PC-9 (cell line): Measurements from ENCODE around the gene SYNDIG1. TPM values are rescaled to one million over a fixed set of nuclear protein-coding genes. Genes with fewer than 3 reads are reported as not detected.

Experiments used
- BruUV-seq: library from RNA; stranded (reverse); fragments of 400-500 nt; replicated peaks from 2 replicates; lab custom pipeline; 2021; lab: Mats Ljungman, UMichigan
- CTCF ChIA-PET: fragments of 300-600 bp; sonication (Branson Sonifier 250); formaldehyde crosslinking; loops from one replicate; lab custom pipeline; 2022; ENCODE audit warnings: antibody characterized with exemption; lab: Charles Lee
- POLR2A ChIA-PET: fragments of 300-600 bp; sonication (Branson Sonifier 250); formaldehyde crosslinking; loops from one replicate; lab custom pipeline; 2022; ENCODE audit warnings: antibody characterized with exemption; ENCODE audit not compliant: unreplicated experiment; lab: Charles Lee
- DNase-seq, 2 experiments: peaks; one replicate each; pipeline versions ENCODE4 v3.0.0 to v3.0.0-alpha.2; 2015 to 2022; ENCODE audit warnings: mixed read lengths in 1 of 2
- H2AFZ ChIP-seq: fragments of 200-600 bp; sonication (generic); 2 replicates; pipeline ENCODE4 v1.8.1; 2017; ENCODE audit warnings: antibody characterized with exemption
- H3F3A ChIP-seq: fragments of 200-600 bp; sonication (generic); 2 replicates; pipeline ENCODE4 v1.8.1; 2017; ENCODE audit warnings: antibody characterized with exemption, mild to moderate bottlenecking, low read depth; ENCODE audit not compliant: insufficient read depth
- H3K27ac ChIP-seq: fragments of 200-600 bp; sonication (generic); 2 replicates; pipeline ENCODE4 v1.6.1; 2016; ENCODE audit warnings: mixed run types
- H3K27me3 ChIP-seq: fragments of 200-600 bp; sonication (generic); 2 replicates; pipeline ENCODE4 v1.6.1; 2016; ENCODE audit warnings: low read depth, mixed run types; ENCODE audit not compliant: insufficient read depth
- H3K36me3 ChIP-seq: fragments of 200-600 bp; sonication (generic); 2 replicates; pipeline ENCODE4 v1.6.1; 2016; ENCODE audit warnings: low read depth, mixed run types
- H3K4me1 ChIP-seq: fragments of 200-600 bp; sonication (generic); replicated peaks from 2 replicates; pipeline ENCODE4 v1.6.1; 2016; ENCODE audit warnings: mixed run types; ENCODE audit not compliant: insufficient read depth
- H3K4me2 ChIP-seq: fragments of 200-600 bp; sonication (generic); 2 replicates; pipeline ENCODE4 v1.6.1; 2017; ENCODE audit warnings: mixed run types
- H3K4me3 ChIP-seq: fragments of 200-600 bp; sonication (generic); 2 replicates; pipeline ENCODE4 v1.6.1; 2016; ENCODE audit warnings: mixed run types
- H3K79me2 ChIP-seq: fragments of 200-600 bp; sonication (generic); 2 replicates; pipeline ENCODE4 v1.6.1; 2017; ENCODE audit warnings: low read depth, mixed run types
- H3K9me2 ChIP-seq: fragments of 200-600 bp; sonication (generic); 2 replicates; pipeline ENCODE4 v1.8.1; 2017; ENCODE audit warnings: mild to moderate bottlenecking; ENCODE audit not compliant: insufficient read depth
- H3K9me3 ChIP-seq: fragments of 200-600 bp; sonication (generic); 2 replicates; pipeline ENCODE4 v1.8.1; 2016; ENCODE audit warnings: low read depth; ENCODE audit not compliant: insufficient read depth
- H4K20me1 ChIP-seq: fragments of 200-600 bp; sonication (generic); 2 replicates; pipeline ENCODE4 v1.8.1; 2017; ENCODE audit not compliant: insufficient read depth
- CTCF ChIP-seq: fragments of 200-600 bp; sonication (generic); conservative IDR thresholded peaks from 2 replicates; pipeline ENCODE4 v1.6.1; 2017; ENCODE audit warnings: mixed run types, antibody characterized with exemption, mild to moderate bottlenecking, moderate library complexity
- EZH2 ChIP-seq: fragments of 200-600 bp; sonication (generic); IDR thresholded peaks from 2 replicates; pipeline ENCODE4 v1.8.0; 2017; ENCODE audit warnings: antibody characterized with exemption, low read depth
- intact Hi-C: fragments of 100-400 bp; cut with micrococcal nuclease; formaldehyde crosslinking; loops from one replicate; pipeline ENCODE4 v1.10.0; 2022; ENCODE audit not compliant: unreplicated experiment
- total RNA-seq: library from RNA; stranded (reverse); gene quantifications from 2 replicates; pipeline ENCODE4 v1.2.3, GENCODE V29; 2021

The SYNDIG1 gene
- total RNA-seq, 1 experiment from 2014 or later: 0.17 TPM

- no TSS peak for BruUV-seq
- intact Hi-C loops: no loop called here
- ChIA-PET POLR2A (no interaction called here), CTCF (no interaction called here)
- H2AFZ ChIP-seq: no peak overlapping the region
- no peaks in the 10 kb centered on the region for H4K20me1 ChIP-seq
- H3K27me3 ChIP-seq: peaks cover 3% of the 10 kb centered on the region; the same call in 1 of the 2 replicates
- no peaks in the 10 kb centered on the region for H3K9me3 ChIP-seq
- TF ChIP-seq CTCF (no peak), EZH2 (no peak)
- H3K79me2 ChIP-seq: no peaks in the 10 kb centered on the region
- H3K4me1 ChIP-seq: no peaks in the 10 kb centered on the region
- no peak overlapping the region for H3K27ac ChIP-seq
- no peaks in the 10 kb centered on the region for H3F3A ChIP-seq
- no peak overlapping the region for H3K4me2 ChIP-seq
- no peak overlapping the region for H3K4me3 ChIP-seq
- no peak for DNase-seq
- H3K36me3 ChIP-seq: no peaks in the 10 kb centered on the region
- H3K9me2 ChIP-seq: no peaks in the 10 kb centered on the region
Observed at GRCh38 chr20:24690408-24690807, 221.0 kb downstream of the SYNDIG1 start.

- no peaks in the 10 kb centered on the region for H3K9me2 ChIP-seq
- intact Hi-C loops: no loop called here
- TF ChIP-seq EZH2 (no peak), CTCF (no peak)
- no peaks in the 10 kb centered on the region for H3K36me3 ChIP-seq
- no peak overlapping the region for H3K4me2 ChIP-seq
- H3K79me2 ChIP-seq: no peaks in the 10 kb centered on the region
- CTCF ChIA-PET: no interaction called here
- no peaks in the 10 kb centered on the region for H3F3A ChIP-seq
- H4K20me1 ChIP-seq: no peaks in the 10 kb centered on the region
- no peaks in the 10 kb centered on the region for H3K4me1 ChIP-seq
- POLR2A ChIA-PET: no interaction called here
- H3K9me3 ChIP-seq: no peaks in the 10 kb centered on the region
- no peak overlapping the region for H2AFZ ChIP-seq
- H3K4me3 ChIP-seq: no peak overlapping the region
- peaks cover 3% of the 10 kb centered on the region; the same call in 1 of the 2 replicates for H3K27me3 ChIP-seq
- no TSS peak for BruUV-seq
- DNase-seq: no peak
- H3K27ac ChIP-seq: no peak overlapping the region
Observed at GRCh38 chr20:24691901-24692351, 222.5 kb downstream of the SYNDIG1 start.

- BruUV-seq: no TSS peak
- TF ChIP-seq EZH2: no peak
- TF ChIP-seq CTCF: no peak
- no peaks in the 10 kb centered on the region for H4K20me1 ChIP-seq
- no peak overlapping the region for H3K27ac ChIP-seq
- H3K36me3 ChIP-seq: no peaks in the 10 kb centered on the region
- ChIA-PET POLR2A (no interaction called here), CTCF (no interaction called here)
- H3F3A ChIP-seq: no peaks in the 10 kb centered on the region
- H3K27me3 ChIP-seq: peaks cover 2% of the 10 kb centered on the region; the same call in 1 of the 2 replicates
- no peak overlapping the region for H3K4me2 ChIP-seq
- no peaks in the 10 kb centered on the region for H3K79me2 ChIP-seq
- no peak for DNase-seq
- H2AFZ ChIP-seq: no peak overlapping the region
- intact Hi-C loops: no loop called here
- no peaks in the 10 kb centered on the region for H3K9me2 ChIP-seq
- H3K9me3 ChIP-seq: no peaks in the 10 kb centered on the region
- H3K4me3 ChIP-seq: no peak overlapping the region
- no peaks in the 10 kb centered on the region for H3K4me1 ChIP-seq
Observed at GRCh38 chr20:24692446-24693200, 223.2 kb downstream of the SYNDIG1 start.
